Ovary (tissue), 3 donors: Measurements from ENCODE around the gene ARFGAP1.

Experiments
- POLR2A ChIP-seq: fragments of 450-650 bp; IDR thresholded peaks from one replicate; pipeline ENCODE4 v1.6.1; 2017; ENCODE audit warnings: antibody characterized with exemption, mild to moderate bottlenecking, moderate library complexity
- TF ChIP-seq, protein P1 (sequence below), 3 donors: fragments of 450-650 bp in 2 of 3; fragments of 200-600 bp in 1 of 3; IDR thresholded peaks; one replicate each; pipeline versions ENCODE4 v1.5.1 to v1.8.0; 2016 to 2022; ENCODE audit warnings: antibody characterized with exemption in 3 of 3, mild to moderate bottlenecking in 1 of 3
- donor health status: DM: no; HTN: no; CAD: no.

- TF ChIP-seq, protein P1, sequence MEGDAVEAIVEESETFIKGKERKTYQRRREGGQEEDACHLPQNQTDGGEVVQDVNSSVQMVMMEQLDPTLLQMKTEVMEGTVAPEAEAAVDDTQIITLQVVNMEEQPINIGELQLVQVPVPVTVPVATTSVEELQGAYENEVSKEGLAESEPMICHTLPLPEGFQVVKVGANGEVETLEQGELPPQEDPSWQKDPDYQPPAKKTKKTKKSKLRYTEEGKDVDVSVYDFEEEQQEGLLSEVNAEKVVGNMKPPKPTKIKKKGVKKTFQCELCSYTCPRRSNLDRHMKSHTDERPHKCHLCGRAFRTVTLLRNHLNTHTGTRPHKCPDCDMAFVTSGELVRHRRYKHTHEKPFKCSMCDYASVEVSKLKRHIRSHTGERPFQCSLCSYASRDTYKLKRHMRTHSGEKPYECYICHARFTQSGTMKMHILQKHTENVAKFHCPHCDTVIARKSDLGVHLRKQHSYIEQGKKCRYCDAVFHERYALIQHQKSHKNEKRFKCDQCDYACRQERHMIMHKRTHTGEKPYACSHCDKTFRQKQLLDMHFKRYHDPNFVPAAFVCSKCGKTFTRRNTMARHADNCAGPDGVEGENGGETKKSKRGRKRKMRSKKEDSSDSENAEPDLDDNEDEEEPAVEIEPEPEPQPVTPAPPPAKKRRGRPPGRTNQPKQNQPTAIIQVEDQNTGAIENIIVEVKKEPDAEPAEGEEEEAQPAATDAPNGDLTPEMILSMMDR (IDR thresholded peaks at IDR 0.05): no peak
- no peak for TF ChIP-seq POLR2A
Observed at GRCh38 chr20:63280371-63280770, 7.8 kb downstream of the ARFGAP1 start.
